Measurements from ENCODE around the gene DBR1.
"Not testable (repeated sequence)": the region's sequence is repeated elsewhere in the genome, so short reads cannot be mapped to it uniquely, and the experiment has no call there.

The DBR1 gene

DNA sequence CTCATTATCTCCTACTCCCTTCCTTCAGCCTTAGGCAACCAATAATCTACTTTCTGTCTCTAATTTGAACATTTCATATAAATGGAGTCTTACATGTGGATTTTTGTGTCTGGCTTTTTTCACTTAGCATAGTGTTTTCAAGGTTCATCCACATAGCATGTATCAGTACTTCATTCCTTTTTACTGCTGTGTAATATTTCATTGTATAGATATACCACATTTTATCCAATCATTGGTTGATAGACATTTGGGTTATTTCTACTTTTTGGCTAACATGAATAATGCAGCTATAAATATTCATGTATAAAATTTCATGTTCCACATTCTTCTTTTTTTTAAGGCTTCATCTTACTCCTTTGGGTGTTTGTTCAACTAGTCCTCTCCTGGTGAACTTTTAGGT lies 20.2 kb downstream of the DBR1 start:
- Histone ChIP-seq H3K4me2 (ENCODE audit: low read length) (no peak overlapping the region), H3K27me3 (ENCODE audit: control insufficient read depth, insufficient read depth, low read length) (no peaks in the 10 kb centered on the region), H3K36me3 (ENCODE audit: control insufficient read depth, insufficient read depth, low read length) (no peaks in the 10 kb centered on the region), H3K9me3 (ENCODE audit: control insufficient read depth, low read length) (no peaks in the 10 kb centered on the region), H2AFZ (no peak overlapping the region), H3K4me1 (no peaks in the 10 kb centered on the region), H3K79me2 (no peaks in the 10 kb centered on the region), H3K4me3 (ENCODE audit: low read depth, low read length) (no peak overlapping the region), H3K9ac (no peak overlapping the region), H3K27ac (no peak overlapping the region)
- TF ChIP-seq CTCF (IDR thresholded peaks at IDR 0.05), result no peak

DNA sequence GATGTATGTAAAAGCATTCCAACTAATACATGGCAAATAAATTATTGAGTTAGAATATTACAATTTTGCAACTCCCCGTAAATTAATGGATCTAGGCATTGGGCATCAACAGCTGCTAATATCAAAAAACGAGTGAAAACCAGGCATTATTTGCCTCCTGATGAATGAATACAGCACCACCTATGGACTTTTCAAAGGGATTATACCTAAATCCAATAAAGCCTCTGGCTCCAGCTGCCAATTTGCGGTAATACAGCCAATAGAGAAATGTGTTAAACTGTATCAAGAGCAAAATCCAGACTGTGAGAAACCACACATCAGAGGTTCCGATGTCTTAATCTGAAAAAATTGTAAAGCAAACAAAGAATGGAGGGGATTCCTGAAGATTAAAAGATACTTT lies 26.2 kb downstream of the DBR1 start:
- H3K27me3 ChIP-seq (ENCODE audit: control insufficient read depth, insufficient read depth, low read length), result no peaks in the 10 kb centered on the region
- no peak overlapping the region for H3K27ac ChIP-seq
- H3K4me2 ChIP-seq (ENCODE audit: low read length), result no peak overlapping the region
- H3K9me3 ChIP-seq (ENCODE audit: control insufficient read depth, low read length), result no peaks in the 10 kb centered on the region
- H3K36me3 ChIP-seq (ENCODE audit: control insufficient read depth, insufficient read depth, low read length), result no peaks in the 10 kb centered on the region
- no peaks in the 10 kb centered on the region for H3K79me2 ChIP-seq
- no peak overlapping the region for H3K4me3 ChIP-seq (ENCODE audit: low read depth, low read length)
- H3K9ac ChIP-seq, result no peak overlapping the region
- no peak overlapping the region for H2AFZ ChIP-seq
- H3K4me1 ChIP-seq, result no peaks in the 10 kb centered on the region
- TF ChIP-seq CTCF (IDR thresholded peaks at IDR 0.05), result no peak

GRCh38 chr3:138142181-138142580 lies 32.5 kb downstream of the DBR1 start:
- H3K27ac ChIP-seq; H3K27me3 ChIP-seq (ENCODE audit: control insufficient read depth, insufficient read depth, low read length); H3K4me3 ChIP-seq (ENCODE audit: low read depth, low read length); H2AFZ ChIP-seq; H3K9me3 ChIP-seq (ENCODE audit: control insufficient read depth, low read length); H3K36me3 ChIP-seq (ENCODE audit: control insufficient read depth, insufficient read depth, low read length); H3K4me2 ChIP-seq (ENCODE audit: low read length); H3K79me2 ChIP-seq; H3K9ac ChIP-seq; H3K4me1 ChIP-seq: not testable (repeated sequence)

GRCh38 chr3:138140940-138141339 lies 33.8 kb downstream of the DBR1 start:
- no peak overlapping the region for H3K4me2 ChIP-seq (ENCODE audit: low read length)
- H3K4me1 ChIP-seq, result no peaks in the 10 kb centered on the region
- no peaks in the 10 kb centered on the region for H3K27me3 ChIP-seq (ENCODE audit: control insufficient read depth, insufficient read depth, low read length)
- TF ChIP-seq CTCF (IDR thresholded peaks at IDR 0.05), result no peak
- H3K4me3 ChIP-seq (ENCODE audit: low read depth, low read length), result no peak overlapping the region
- H3K36me3 ChIP-seq (ENCODE audit: control insufficient read depth, insufficient read depth, low read length), result no peaks in the 10 kb centered on the region
- H2AFZ ChIP-seq, result no peak overlapping the region
- no peaks in the 10 kb centered on the region for H3K9me3 ChIP-seq (ENCODE audit: control insufficient read depth, low read length)
- H3K79me2 ChIP-seq, result no peaks in the 10 kb centered on the region
- H3K27ac ChIP-seq, result no peak overlapping the region
- H3K9ac ChIP-seq, result no peak overlapping the region

GRCh38 chr3:138139691-138140090 lies 35.0 kb downstream of the DBR1 start:
- Histone ChIP-seq H3K36me3 (ENCODE audit: control insufficient read depth, insufficient read depth, low read length) (no peaks in the 10 kb centered on the region), H3K27me3 (ENCODE audit: control insufficient read depth, insufficient read depth, low read length) (no peaks in the 10 kb centered on the region), H3K4me1 (no peaks in the 10 kb centered on the region), H3K27ac (no peak overlapping the region), H3K4me3 (ENCODE audit: low read depth, low read length) (no peak overlapping the region), H2AFZ (no peak overlapping the region), H3K9me3 (ENCODE audit: control insufficient read depth, low read length) (no peaks in the 10 kb centered on the region), H3K4me2 (ENCODE audit: low read length) (no peak overlapping the region), H3K79me2 (no peaks in the 10 kb centered on the region), H3K9ac (no peak overlapping the region)
- no peak for TF ChIP-seq CTCF (IDR thresholded peaks at IDR 0.05)

All from parathyroid adenoma (tissue), 2 donors.